Measurements from ENCODE around the gene DAB1.

- TF ChIP-seq POLR2A (IDR thresholded peaks at IDR 0.05) (no peak), EP300 (IDR thresholded peaks at IDR 0.05; ENCODE audit: low read depth) (no peak)
These were observed 431.3 kb downstream of the DAB1 start for GRCh38 chr1:56992318-56993125.

Measured in transverse colon (tissue), 1 donor.